Measurements from ENCODE around the gene HDAC4. TPM values are rescaled to one million over a fixed set of nuclear protein-coding genes. Genes with fewer than 3 reads are reported as not detected.

The HDAC4 gene
- total and polyA plus RNA-seq, 2 donors from 2014 or later = 2.2 to 56.8 TPM

DNA sequence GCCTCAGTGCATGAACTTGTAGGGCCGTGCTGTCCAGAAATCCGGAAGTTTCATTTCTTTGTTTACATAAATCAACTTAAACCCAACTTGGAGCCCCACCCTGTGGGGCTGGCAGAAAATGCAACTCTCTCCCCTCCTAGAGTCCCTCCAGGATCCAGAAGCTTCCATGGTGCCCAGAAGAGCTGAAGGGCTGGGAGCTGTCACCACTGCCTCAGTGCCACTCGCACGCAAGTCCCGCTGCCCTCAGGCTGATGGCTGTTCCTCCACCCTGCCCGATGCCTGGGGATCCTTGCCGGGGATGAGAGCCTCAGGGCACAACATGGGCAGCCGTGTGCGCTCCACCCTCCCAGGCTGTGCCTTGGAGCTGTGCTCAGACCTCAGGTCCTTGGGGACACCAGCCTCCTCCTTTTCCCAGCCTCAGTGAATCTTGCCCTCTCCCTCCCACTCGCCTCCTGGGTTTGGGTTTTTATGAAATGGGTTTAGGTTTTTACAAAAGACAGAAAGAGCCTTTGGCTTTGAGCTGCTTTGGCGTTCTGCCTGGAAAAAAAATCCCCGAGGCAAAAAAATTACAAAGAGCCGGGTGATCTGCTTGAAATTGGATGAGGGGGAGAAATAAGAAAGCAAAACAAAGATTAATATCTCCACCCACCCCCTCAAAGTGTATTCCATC, 397.7 kb downstream of the HDAC4 start:
- FAIRE-seq (no peak), DNase-seq (peak in 3 of 5 donors; percentile 42 to 75 (median 64))
- H3K4me1 ChIP-seq (ENCODE audit: control insufficient read depth in 2 of 3, insufficient read depth in 2 of 3, low read depth in 1 of 3, low read length in 3 of 3) = peaks cover 0 to 4% (median 0%) of the 10 kb centered on the region in 3 donors
- no peak overlapping the region for H3K9ac ChIP-seq (ENCODE audit: low read length in 3 of 3)
- no peak overlapping the region for H3K27ac ChIP-seq (ENCODE audit: low read depth in 2 of 2, low read length in 2 of 2)
- no peaks in the 10 kb centered on the region for H3K36me3 ChIP-seq (ENCODE audit: control insufficient read depth in 2 of 3, insufficient read depth in 3 of 3, low read length in 3 of 3)
- no peak overlapping the region for H3K4me3 ChIP-seq (ENCODE audit: low read length in 3 of 3)
- intact Hi-C loops (cut with DNase I) = no loop called here
- H3K9me3 ChIP-seq (ENCODE audit: control insufficient read depth in 2 of 3, insufficient read depth in 1 of 3, low read length in 3 of 3) = peaks cover 0 to 3% (median 0%) of the 10 kb centered on the region in 3 donors
- TF ChIP-seq, protein P1, sequence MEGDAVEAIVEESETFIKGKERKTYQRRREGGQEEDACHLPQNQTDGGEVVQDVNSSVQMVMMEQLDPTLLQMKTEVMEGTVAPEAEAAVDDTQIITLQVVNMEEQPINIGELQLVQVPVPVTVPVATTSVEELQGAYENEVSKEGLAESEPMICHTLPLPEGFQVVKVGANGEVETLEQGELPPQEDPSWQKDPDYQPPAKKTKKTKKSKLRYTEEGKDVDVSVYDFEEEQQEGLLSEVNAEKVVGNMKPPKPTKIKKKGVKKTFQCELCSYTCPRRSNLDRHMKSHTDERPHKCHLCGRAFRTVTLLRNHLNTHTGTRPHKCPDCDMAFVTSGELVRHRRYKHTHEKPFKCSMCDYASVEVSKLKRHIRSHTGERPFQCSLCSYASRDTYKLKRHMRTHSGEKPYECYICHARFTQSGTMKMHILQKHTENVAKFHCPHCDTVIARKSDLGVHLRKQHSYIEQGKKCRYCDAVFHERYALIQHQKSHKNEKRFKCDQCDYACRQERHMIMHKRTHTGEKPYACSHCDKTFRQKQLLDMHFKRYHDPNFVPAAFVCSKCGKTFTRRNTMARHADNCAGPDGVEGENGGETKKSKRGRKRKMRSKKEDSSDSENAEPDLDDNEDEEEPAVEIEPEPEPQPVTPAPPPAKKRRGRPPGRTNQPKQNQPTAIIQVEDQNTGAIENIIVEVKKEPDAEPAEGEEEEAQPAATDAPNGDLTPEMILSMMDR (IDR thresholded peaks at IDR 0.05; ENCODE audit: borderline replicate concordance, extremely low read depth, insufficient read depth) = no peak
- H3K27me3 ChIP-seq (ENCODE audit: control insufficient read depth, insufficient read depth, low read length) = no peaks in the 10 kb centered on the region

DNA sequence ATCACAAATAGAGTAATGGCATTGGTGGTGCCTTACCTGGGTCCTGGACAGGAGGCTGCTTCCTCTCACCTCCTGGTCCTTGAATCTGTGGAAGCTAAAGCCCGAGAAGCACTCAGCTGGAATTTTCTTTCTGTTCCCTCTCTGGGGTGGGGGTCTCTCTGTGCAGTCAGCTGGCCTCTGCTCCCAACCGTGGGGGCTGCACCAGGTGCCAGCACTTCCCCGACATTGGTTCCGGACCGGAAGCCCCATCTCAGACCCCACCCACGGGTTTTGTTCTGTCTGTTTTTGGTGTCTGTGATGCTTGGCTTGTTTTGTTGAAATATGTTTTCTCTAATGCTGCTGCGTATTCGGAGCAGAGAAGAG, 398.2 kb downstream of the HDAC4 start:
- Histone ChIP-seq H3K9me3 (ENCODE audit: control insufficient read depth in 2 of 3, insufficient read depth in 1 of 3, low read length in 3 of 3) (peaks cover 0 to 3% (median 0%) of the 10 kb centered on the region in 3 donors), H3K27ac (ENCODE audit: low read depth in 2 of 2, low read length in 2 of 2) (no peak overlapping the region), H3K27me3 (ENCODE audit: control insufficient read depth, insufficient read depth, low read length) (no peaks in the 10 kb centered on the region), H3K4me3 (ENCODE audit: low read length in 3 of 3) (no peak overlapping the region), H3K36me3 (ENCODE audit: control insufficient read depth in 2 of 3, insufficient read depth in 3 of 3, low read length in 3 of 3) (no peaks in the 10 kb centered on the region), H3K4me1 (ENCODE audit: control insufficient read depth in 2 of 3, insufficient read depth in 2 of 3, low read depth in 1 of 3, low read length in 3 of 3) (peaks cover 0 to 4% (median 0%) of the 10 kb centered on the region in 3 donors), H3K9ac (ENCODE audit: low read length in 3 of 3) (no peak overlapping the region)
- TF ChIP-seq, protein P1 (IDR thresholded peaks at IDR 0.05; ENCODE audit: borderline replicate concordance, extremely low read depth, insufficient read depth) = no peak
- DNase-seq (peak in 1 of 5 donors; percentile 57), FAIRE-seq (no peak)
- intact Hi-C loops (cut with DNase I) = no loop called here

DNA sequence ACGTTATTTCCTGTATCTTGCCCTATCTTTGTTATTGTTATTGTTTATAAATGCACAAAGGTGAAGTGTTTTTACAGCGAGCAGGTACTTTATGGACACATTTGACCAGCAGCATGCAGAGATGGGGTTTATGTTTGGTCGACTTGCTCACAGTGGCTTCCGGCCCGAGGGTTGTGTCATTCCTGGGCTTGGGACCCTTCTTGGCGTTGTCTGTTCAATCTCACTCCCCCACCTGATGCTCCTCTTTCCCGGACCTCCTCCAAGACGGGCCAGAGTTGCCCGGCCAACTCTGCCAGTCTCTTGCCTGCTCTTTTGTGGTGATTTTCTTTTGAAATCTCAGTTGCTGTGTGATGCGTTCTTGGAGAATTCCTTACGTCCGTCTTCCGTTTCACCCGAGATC, 399.0 kb downstream of the HDAC4 start:
- H3K4me3 ChIP-seq (ENCODE audit: low read length in 3 of 3) = no peak overlapping the region
- no peak for FAIRE-seq
- no peak overlapping the region for H3K9ac ChIP-seq (ENCODE audit: low read length in 3 of 3)
- H3K9me3 ChIP-seq (ENCODE audit: control insufficient read depth in 2 of 3, insufficient read depth in 1 of 3, low read length in 3 of 3) = peaks cover 0 to 3% (median 0%) of the 10 kb centered on the region in 3 donors
- intact Hi-C loops (cut with DNase I) = no loop called here
- TF ChIP-seq, protein P1 (IDR thresholded peaks at IDR 0.05; ENCODE audit: borderline replicate concordance, extremely low read depth, insufficient read depth) = no peak
- DNase-seq = peak in 1 of 5 donors; percentile 12
- no peaks in the 10 kb centered on the region for H3K36me3 ChIP-seq (ENCODE audit: control insufficient read depth in 2 of 3, insufficient read depth in 3 of 3, low read length in 3 of 3)
- no peak overlapping the region for H3K27ac ChIP-seq (ENCODE audit: low read depth in 2 of 2, low read length in 2 of 2)
- H3K4me1 ChIP-seq (ENCODE audit: control insufficient read depth in 2 of 3, insufficient read depth in 2 of 3, low read depth in 1 of 3, low read length in 3 of 3) = peaks cover 0 to 4% (median 0%) of the 10 kb centered on the region in 3 donors
- H3K27me3 ChIP-seq (ENCODE audit: control insufficient read depth, insufficient read depth, low read length) = no peaks in the 10 kb centered on the region
